HG02943 (cell line): ENCODE results near the gene DMXL1.
A peak's percentile ranks its signal among the peaks of the same experiment; 100 is the strongest.

Experiments
- ATAC-seq: cut with Tn5 transposase; IDR thresholded peaks from one replicate; pipeline ENCODE4 v1.9.1; 2021; ENCODE audit warnings: mild to moderate bottlenecking, low read depth, moderate library complexity; ENCODE audit not compliant: unreplicated experiment

Gene DMXL1

DNA sequence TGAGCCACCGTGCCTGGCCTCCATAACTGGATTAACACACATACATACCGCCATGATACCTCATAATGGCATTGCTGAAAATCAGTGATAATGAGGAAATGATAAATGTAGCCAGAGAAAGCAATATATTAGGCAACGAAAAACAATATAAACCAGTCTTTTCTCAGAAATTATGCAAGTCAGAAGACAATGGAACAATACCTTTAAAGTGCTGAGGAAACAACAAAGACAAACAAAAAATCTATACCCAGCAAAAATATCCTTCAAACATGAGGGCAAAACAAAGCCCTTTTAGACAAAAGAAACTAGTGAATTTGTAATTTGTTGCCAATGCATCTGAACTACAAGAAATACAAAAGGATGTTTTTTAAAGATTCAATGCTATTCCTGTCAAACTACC, 186.7 kb downstream of the DMXL1 start:
- ATAC-seq = no peak

GRCh38 chr5:119263639-119264038, 192.8 kb downstream of the DMXL1 start:
- ATAC-seq = no peak

DNA sequence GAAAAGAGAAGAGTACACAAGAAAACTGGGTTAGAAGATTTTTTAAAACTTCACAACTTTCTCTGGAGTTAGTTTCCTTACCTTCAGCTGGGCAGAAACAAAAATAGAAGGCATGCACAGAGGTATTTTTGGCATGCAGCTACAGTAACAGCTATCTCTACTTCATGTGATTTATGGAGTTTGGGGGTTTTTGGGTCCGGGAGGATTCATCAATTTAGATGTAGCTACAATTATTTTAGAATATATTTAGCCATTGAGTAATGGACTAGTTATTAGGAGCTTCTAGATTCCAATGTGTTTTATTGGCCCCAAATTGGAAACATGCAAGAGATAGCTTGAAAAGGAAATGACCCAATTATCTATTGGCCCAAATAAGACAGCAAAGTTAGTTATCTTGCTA, 193.3 kb downstream of the DMXL1 start:
- no peak for ATAC-seq

DNA sequence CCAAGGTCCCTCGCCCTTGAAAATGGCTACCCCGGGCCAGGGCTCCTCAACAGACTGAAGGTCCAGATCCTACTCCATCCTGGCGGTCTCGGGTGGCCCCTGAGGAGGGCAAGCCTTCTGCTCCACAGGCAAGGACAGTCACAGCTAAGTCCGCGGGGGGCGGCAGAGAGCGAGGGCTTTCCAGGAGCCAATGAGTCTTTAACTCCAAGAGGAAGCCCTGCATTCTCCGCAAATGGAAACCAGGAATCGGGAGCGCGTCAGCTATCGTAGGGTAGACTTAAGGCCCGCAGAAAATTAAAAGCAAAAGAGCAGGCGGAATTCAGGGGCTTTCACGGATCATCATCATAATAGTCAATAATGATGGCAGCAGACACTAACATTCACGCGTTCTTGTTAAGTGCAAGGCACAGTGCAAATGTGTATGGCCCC, 197.1 kb downstream of the DMXL1 start:
- ATAC-seq = peak; percentile 66

- ATAC-seq = peak; percentile 85
These were observed 197.6 kb downstream of the DMXL1 start for GRCh38 chr5:119268387-119269060.

- ATAC-seq = peak; percentile 12
These were observed 198.4 kb downstream of the DMXL1 start for GRCh38 chr5:119269061-119269944.

GRCh38 chr5:119270121-119270565, 199.3 kb downstream of the DMXL1 start:
- no peak for ATAC-seq

DNA sequence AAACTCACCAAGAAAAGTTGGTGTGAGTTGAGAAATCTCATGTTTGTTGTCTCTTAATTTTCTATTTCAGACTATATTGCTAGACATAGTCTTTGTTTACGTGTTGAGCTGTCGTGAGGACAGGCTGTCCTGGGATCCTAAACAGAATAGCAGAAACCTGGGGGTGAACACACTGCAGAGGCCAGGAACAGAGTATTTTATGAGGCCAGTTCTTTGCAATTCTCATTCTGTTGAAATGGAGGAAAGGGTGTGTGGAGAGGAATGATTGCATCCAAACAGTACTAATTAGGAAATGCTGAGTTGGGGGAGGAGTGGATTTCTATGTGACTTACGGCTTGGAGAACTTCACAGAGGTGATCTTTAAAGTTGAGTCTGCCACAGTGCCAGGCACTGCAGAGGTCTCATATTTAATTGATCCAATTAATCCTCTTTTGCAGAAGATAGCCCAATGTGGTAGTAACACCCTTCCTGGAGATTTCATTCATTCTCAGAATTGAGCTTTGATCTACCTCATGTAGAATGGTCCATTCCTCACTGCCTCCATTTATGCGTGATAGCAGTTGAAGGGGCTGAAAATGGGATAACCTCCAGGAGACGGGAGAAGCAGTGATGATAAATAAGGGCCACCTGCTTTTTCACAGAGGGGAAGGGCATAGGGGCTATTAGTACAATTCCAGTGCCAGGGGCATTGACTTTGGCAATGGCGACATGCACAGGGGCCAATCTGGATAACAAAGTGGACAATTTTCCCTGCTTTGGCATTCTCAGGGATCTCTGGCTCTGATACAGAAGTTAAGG, 200.3 kb downstream of the DMXL1 start:
- ATAC-seq = no peak

DNA sequence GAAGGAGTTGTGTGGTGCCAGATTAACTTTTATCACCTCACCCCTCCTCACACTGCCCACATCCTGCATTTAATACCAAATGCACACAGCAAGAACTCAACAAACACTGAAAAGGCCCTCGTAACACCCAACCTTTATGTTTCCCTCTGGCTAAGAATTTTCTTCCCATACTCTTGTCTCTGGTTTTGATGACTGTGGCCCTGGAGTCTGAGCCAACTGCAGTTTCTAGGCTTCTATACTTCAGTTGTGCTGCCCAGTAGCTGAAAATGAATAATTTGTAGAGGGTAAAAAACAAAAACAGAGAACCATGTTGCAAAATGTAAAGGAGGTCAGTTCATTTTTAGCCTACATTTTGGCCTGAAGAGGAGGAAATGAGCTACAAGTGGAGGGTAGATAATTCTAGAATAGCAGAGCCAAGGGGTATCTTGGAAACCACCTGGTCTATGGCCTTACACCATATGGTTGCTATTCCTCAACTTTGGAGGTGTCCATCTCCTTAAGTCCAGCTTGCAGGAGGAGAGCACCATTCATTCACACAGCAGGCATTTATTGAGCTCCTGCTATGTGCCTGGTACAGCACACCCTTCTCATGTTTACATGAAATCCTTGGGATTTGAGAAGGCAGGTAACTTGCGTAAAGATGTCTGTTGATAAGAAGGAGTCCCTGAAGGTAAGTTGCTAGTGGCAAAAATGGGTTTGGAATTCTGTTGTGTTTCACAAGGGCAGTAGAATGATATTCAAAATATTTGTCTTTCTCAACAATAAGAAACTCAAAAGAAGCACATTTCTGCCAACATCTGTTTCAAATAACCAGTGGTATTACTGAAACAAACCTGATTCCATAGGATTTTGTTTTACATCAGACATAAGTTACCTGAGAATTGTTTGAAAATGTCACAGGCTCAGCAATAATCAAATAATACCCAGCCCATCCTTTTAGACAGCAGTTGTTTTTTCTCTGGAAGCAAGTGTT, 201.2 kb downstream of the DMXL1 start:
- ATAC-seq = no peak

- ATAC-seq = no peak
These were observed 202.5 kb downstream of the DMXL1 start for GRCh38 chr5:119273391-119273839.

DNA sequence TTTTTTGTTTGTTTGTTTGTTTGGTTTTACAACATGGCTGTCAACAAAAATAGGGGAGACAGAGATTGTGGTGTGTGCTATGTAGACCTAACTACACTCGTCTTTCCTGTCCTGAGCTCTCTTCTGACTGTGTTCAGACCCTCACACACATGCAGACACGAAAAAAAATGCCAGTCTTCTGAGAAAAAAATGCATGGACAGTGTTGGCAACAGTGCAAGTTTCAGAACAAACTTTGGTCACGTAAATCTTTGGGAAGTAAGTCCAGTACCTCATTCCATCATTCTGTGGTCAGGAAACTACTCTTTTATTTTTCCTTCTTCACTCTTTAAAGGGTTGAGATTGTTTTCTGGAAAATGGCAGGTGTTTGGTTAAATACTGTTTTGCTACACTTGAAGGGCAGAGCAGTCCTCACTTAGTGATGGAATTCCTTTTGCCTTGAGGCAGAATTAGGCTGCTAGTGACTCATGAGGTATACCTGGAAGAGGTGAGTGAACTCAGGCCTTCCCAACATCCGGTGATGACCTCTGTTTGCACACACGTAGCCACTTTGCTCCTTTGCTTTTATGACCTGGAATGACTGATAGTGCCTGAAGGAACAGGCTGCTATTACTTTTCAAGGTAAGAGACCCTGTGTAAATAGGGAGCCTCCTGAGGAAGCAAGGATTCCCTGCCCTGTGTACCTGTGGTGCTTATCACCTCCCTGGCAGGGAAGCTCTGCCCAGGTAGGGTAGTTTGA, 203.3 kb downstream of the DMXL1 start:
- no peak for ATAC-seq

GRCh38 chr5:119274767-119275130, 203.9 kb downstream of the DMXL1 start:
- no peak for ATAC-seq

GRCh38 chr5:119275146-119275545, 204.3 kb downstream of the DMXL1 start:
- peak; percentile 6 for ATAC-seq

DNA sequence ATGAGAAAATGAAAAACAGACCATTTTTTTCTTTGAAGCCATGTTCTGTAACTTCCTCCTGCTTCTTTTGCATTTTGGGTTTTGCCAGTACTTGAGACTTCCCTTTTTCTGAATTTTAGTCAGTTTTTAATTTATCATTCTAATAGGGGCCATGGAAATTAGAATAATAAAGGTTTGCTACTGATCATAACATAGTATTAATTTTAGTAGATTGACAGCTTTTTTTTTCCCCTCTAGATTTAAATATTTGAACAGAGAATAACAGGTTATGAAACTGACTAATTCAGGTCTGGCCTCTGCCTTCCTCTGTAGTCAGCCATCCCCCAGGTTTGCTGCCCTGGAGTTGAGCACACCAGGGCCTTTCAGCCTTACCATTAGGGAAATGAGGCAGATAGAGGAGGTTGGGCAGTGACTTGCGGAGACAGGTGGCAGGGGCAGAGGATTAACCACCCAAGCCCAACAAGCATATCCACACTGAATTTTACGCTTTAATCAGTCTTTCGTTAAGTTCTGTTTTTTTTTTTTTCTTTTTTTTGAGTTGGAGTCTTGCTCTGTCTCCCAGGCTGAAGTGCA, 204.8 kb downstream of the DMXL1 start:
- ATAC-seq = peak; percentile 68

- no peak for ATAC-seq
These were observed 206.1 kb downstream of the DMXL1 start for GRCh38 chr5:119276978-119277377.

GRCh38 chr5:119279093-119279492, 208.2 kb downstream of the DMXL1 start:
- no peak for ATAC-seq

DNA sequence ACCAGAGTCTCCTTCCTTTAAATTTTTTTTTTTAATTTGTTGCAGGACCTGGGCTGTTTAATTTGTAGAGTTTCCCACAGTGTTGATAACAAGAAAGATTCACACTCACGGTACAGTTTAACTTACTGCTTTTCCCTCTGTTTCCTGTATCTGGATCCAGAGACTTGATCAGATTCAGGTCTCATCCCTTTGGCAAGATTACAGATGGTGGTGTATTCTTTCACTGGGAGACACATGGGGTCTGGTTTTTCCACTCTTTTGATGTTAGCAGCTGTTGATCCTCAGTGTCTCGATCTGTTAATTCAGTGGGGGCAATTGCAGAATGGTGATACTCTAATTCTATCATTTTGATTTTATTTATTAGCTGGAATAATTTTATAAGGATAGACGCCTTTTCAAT, 209.5 kb downstream of the DMXL1 start:
- ATAC-seq = no peak

DNA sequence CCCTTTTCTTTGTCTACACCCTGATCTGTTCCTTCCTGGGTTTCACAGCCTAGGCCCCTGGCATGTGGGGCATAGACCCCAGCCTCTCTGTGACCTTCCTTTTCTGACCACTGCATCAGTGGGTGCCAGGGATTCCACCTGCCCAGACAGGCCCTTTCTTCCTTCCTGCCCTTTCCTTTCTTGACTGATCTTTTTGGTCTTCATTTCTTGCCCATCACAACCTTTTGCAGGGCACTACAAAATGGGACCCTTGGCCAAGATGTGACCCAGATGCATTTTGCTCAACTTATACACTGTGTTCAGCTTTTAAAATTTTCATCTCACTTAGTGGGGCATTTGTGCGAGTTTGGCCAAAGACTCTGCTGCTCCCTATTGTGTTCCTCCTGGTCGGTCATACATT, 211.7 kb downstream of the DMXL1 start:
- ATAC-seq = no peak

DNA sequence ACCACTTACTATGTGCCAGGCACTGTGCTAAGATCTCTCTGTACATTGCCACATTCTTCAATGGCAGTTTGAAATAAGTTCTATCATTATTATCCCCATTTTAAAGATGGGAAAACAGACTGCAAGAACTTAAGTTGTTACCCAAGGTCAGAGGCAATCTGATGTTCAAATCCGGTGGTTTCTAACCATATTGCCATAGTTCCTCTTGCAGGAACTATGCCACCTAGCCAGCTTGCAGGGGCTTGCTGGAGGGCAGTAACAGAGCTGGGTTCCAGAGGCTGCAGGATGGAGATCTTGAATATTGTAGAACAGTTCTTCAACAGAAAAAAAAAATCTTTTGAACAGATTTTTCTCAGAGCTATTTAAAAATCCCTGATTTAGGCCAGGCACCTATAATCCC, 213.1 kb downstream of the DMXL1 start:
- no peak for ATAC-seq
